HEK293T (cell line): ENCODE data around the gene MYL10.
"Not testable (repeated sequence)": the region's sequence is repeated elsewhere in the genome, so short reads cannot be mapped to it uniquely, and the experiment has no call there.

Experiments
- CTCF ChIA-PET: fragments of 350-600 bp; formaldehyde crosslinking; extraction: SDS; loops from one replicate; lab custom pipeline; 2021; ENCODE audit warnings: antibody characterized with exemption, inconsistent platforms; lab: Yijun Ruan, JAX
- POLR2A ChIA-PET: fragments of 350-600 bp; formaldehyde crosslinking; extraction: SDS; loops from one replicate; lab custom pipeline; 2020; ENCODE audit warnings: antibody characterized with exemption, inconsistent platforms; lab: Yijun Ruan, JAX
- DNase-seq: peaks from one replicate; pipeline ENCODE4 v3.0.0; 2012; ENCODE audit warnings: mixed read lengths; ENCODE audit errors: extremely low spot score
- ARNT ChIP-seq: fragments of 450-650 bp; IDR thresholded peaks from 2 replicates; pipeline ENCODE4 v1.6.1; 2017; ENCODE audit warnings: mild to moderate bottlenecking
- BHLHE40 ChIP-seq: fragments of 450-650 bp; IDR thresholded peaks from 2 replicates; pipeline ENCODE4 v1.6.1; 2016; ENCODE audit warnings: mild to moderate bottlenecking, moderate library complexity, borderline replicate concordance
- CTBP1 ChIP-seq: fragments of 450-650 bp; IDR thresholded peaks from 2 replicates; pipeline ENCODE4 v1.6.1; 2016; ENCODE audit warnings: borderline replicate concordance
- ELF4 ChIP-seq: fragments of 450-650 bp; IDR thresholded peaks from 2 replicates; pipeline ENCODE4 v1.6.1; 2017; ENCODE audit warnings: antibody characterized with exemption
- FOXA1 ChIP-seq: fragments of 450-650 bp; IDR thresholded peaks from 2 replicates; pipeline ENCODE4 v1.6.1; 2016; ENCODE audit warnings: mild to moderate bottlenecking
- FOXK2 ChIP-seq: fragments of 450-650 bp; IDR thresholded peaks from 2 replicates; pipeline ENCODE4 v1.6.1; 2016; ENCODE audit warnings: mild to moderate bottlenecking
- FOXM1 ChIP-seq: fragments of 450-650 bp; IDR thresholded peaks from 2 replicates; pipeline ENCODE4 v1.6.1; 2017; ENCODE audit warnings: mild to moderate bottlenecking, borderline replicate concordance
- HDGF ChIP-seq: fragments of 450-650 bp; IDR thresholded peaks from 2 replicates; pipeline ENCODE4 v1.6.1; 2017; ENCODE audit warnings: antibody characterized with exemption, borderline replicate concordance
- L3MBTL2 ChIP-seq: fragments of 450-650 bp; conservative IDR thresholded peaks from 2 replicates; pipeline ENCODE4 v1.6.1; 2016; ENCODE audit warnings: mild to moderate bottlenecking
- LEF1 ChIP-seq: fragments of 450-650 bp; IDR thresholded peaks from 2 replicates; pipeline ENCODE4 v1.6.1; 2017; ENCODE audit warnings: mild to moderate bottlenecking, borderline replicate concordance
- NFRKB ChIP-seq: fragments of 450-650 bp; IDR thresholded peaks from 2 replicates; pipeline ENCODE4 v1.6.1; 2016; ENCODE audit warnings: mild to moderate bottlenecking, moderate library complexity
- PKNOX1 ChIP-seq: fragments of 450-650 bp; IDR thresholded peaks from 2 replicates; pipeline ENCODE4 v1.6.1; 2016
- SP1 ChIP-seq: fragments of 450-650 bp; IDR thresholded peaks from 2 replicates; pipeline ENCODE4 v1.6.1; 2017
- SUZ12 ChIP-seq: fragments of 450-650 bp; IDR thresholded peaks from 2 replicates; pipeline ENCODE4 v1.6.1; 2016; ENCODE audit warnings: mild to moderate bottlenecking
- TARDBP ChIP-seq: fragments of 450-650 bp; IDR thresholded peaks from 2 replicates; pipeline ENCODE4 v1.6.1; 2016
- ZNF384 ChIP-seq: fragments of 450-650 bp; IDR thresholded peaks from 2 replicates; pipeline ENCODE4 v1.6.1; 2016

The MYL10 gene

GRCh38 chr7:101606498-101606923 is 22.6 kb downstream of the MYL10 start:
- no peak for TF ChIP-seq NFRKB
- TF ChIP-seq FOXM1, result no peak
- TF ChIP-seq ZNF384, result no peak
- TF ChIP-seq BHLHE40, result no peak
- no peak for TF ChIP-seq LEF1
- TF ChIP-seq ELF4, result no peak
- no peak for TF ChIP-seq CTBP1
- no peak for TF ChIP-seq TARDBP
- no peak for TF ChIP-seq ARNT
- no peak for TF ChIP-seq FOXK2
- no peak for TF ChIP-seq HDGF
- TF ChIP-seq PKNOX1, result no peak
- no peak for TF ChIP-seq FOXA1
- TF ChIP-seq SUZ12, result no peak
- no peak for TF ChIP-seq SP1
- TF ChIP-seq L3MBTL2, result no peak
- ChIA-PET CTCF (interaction anchor here (0.6 to 0.7 kb wide), 2 partner anchors 64 to 784 kb away, joined by 3 to 6 read pairs; no protein-coding TSS in a partner anchor), POLR2A (no interaction called here)
- DNase-seq, result no peak

GRCh38 chr7:101605611-101606497 is 23.2 kb downstream of the MYL10 start:
- POLR2A ChIA-PET, result no interaction called here
- CTCF ChIA-PET, result no interaction called here
- no peak for DNase-seq
- TF ChIP-seq BHLHE40 (no peak), SUZ12 (no peak), TARDBP (no peak), ZNF384 (no peak), L3MBTL2 (no peak), FOXA1 (no peak), ELF4 (no peak), HDGF (no peak), PKNOX1 (no peak), FOXM1 (no peak), LEF1 (no peak), CTBP1 (no peak), NFRKB (no peak), FOXK2 (no peak), SP1 (no peak)

GRCh38 chr7:101604934-101605332 is 24.2 kb downstream of the MYL10 start:
- CTCF ChIA-PET, DNase-seq, POLR2A ChIA-PET: not testable (repeated sequence)

- no peak for DNase-seq
- CTCF ChIA-PET, result no interaction called here
- TF ChIP-seq ZNF384 (no peak), FOXK2 (no peak), SP1 (no peak), FOXA1 (no peak), ELF4 (no peak), TARDBP (no peak), HDGF (no peak), CTBP1 (no peak), NFRKB (no peak), PKNOX1 (no peak), ARNT (no peak), L3MBTL2 (no peak), BHLHE40 (no peak), LEF1 (no peak)
- POLR2A ChIA-PET, result no interaction called here
These were observed 24.7 kb downstream of the MYL10 start for GRCh38 chr7:101604331-101604933.

- ChIA-PET POLR2A (no interaction called here), CTCF (interaction anchor here (0.6 to 2.0 kb wide), 5 partner anchors 11 to 66 kb away, joined by 3 to 5 read pairs (median 4); no protein-coding TSS in a partner anchor)
- DNase-seq, result peak; percentile 86
- TF ChIP-seq ZNF384 (no peak), ELF4 (no peak), L3MBTL2 (no peak), HDGF (no peak), PKNOX1 (no peak), NFRKB (no peak), TARDBP (no peak), CTBP1 (no peak), LEF1 (no peak), FOXM1 (no peak)
These were observed 26.4 kb downstream of the MYL10 start for GRCh38 chr7:101602484-101603241.
